Astrocyte (in vitro differentiated cells and primary cell): Measurements from ENCODE around the gene RUNDC1. TPM values are rescaled to one million over a fixed set of nuclear protein-coding genes. Genes with fewer than 3 reads are reported as not detected.
"Not testable (repeated sequence)": the region's sequence is repeated elsewhere in the genome, so short reads cannot be mapped to it uniquely, and the experiment has no call there.

Source experiments
- DNase-seq: peaks from one replicate; pipeline ENCODE4 v3.0.0-alpha.2; 2010; ENCODE audit warnings: low read depth
- FAIRE-seq: peaks from 2 replicates; lab custom pipeline; 2011; peaks lifted over from hg19 to GRCh38; lab: Jason Lieb, UNC
- H2AFZ ChIP-seq: 2 replicates; pipeline ENCODE4 v1.6.0; 2012; ENCODE audit warnings: low read depth, low read length, inconsistent platforms
- H3K27ac ChIP-seq: 2 replicates; pipeline ENCODE4 v1.5.1; 2011; ENCODE audit warnings: low read depth, low read length, inconsistent platforms
- H3K27me3 ChIP-seq: 2 replicates; pipeline ENCODE4 v1.6.0; 2011; ENCODE audit warnings: low read length, inconsistent platforms; ENCODE audit not compliant: insufficient read depth
- H3K36me3 ChIP-seq: 2 replicates; pipeline ENCODE4 v1.5.1; 2011; ENCODE audit warnings: low read length, inconsistent platforms; ENCODE audit not compliant: insufficient read depth
- H3K4me1 ChIP-seq: 2 replicates; pipeline ENCODE4 v1.5.1; 2011; ENCODE audit warnings: low read length, inconsistent platforms; ENCODE audit not compliant: insufficient read depth
- H3K4me2 ChIP-seq: 2 replicates; pipeline ENCODE4 v1.6.0; 2012; ENCODE audit warnings: low read length, inconsistent platforms
- H3K4me3 ChIP-seq: 2 replicates; pipeline ENCODE4 v1.5.1; 2011; ENCODE audit warnings: low read depth, mild to moderate bottlenecking, low read length, inconsistent platforms; ENCODE audit not compliant: insufficient read depth
- H3K79me2 ChIP-seq: 2 replicates; pipeline ENCODE4 v1.6.0; 2012; ENCODE audit warnings: mild to moderate bottlenecking, low read length, inconsistent platforms; ENCODE audit not compliant: insufficient read depth
- H3K9ac ChIP-seq: 2 replicates; pipeline ENCODE4 v1.6.0; 2012; ENCODE audit warnings: mild to moderate bottlenecking, low read length, inconsistent platforms
- H3K9me3 ChIP-seq: 2 replicates; pipeline ENCODE4 v1.5.1; 2012; ENCODE audit warnings: low read depth, mild to moderate bottlenecking, low read length, inconsistent platforms; ENCODE audit not compliant: insufficient read depth
- H4K20me1 ChIP-seq: 2 replicates; pipeline ENCODE4 v1.6.0; 2012; ENCODE audit warnings: low read length, inconsistent platforms; ENCODE audit not compliant: insufficient read depth
- H3K27ac Mint-ChIP-seq: one replicate; pipeline ENCODE4 v1.8.0; 2021; ENCODE audit warnings: mild to moderate bottlenecking, mixed read lengths; ENCODE audit not compliant: unreplicated experiment
- H3K27me3 Mint-ChIP-seq: one replicate; pipeline ENCODE4 v1.8.0; 2021; ENCODE audit warnings: low read depth, mixed read lengths; ENCODE audit not compliant: unreplicated experiment
- H3K36me3 Mint-ChIP-seq: one replicate; pipeline ENCODE4 v1.8.0; 2021; ENCODE audit warnings: low read depth, mixed read lengths; ENCODE audit not compliant: unreplicated experiment
- H3K4me1 Mint-ChIP-seq: one replicate; pipeline ENCODE4 v1.8.0; 2021; ENCODE audit warnings: low read depth, mixed read lengths; ENCODE audit not compliant: unreplicated experiment
- H3K4me3 Mint-ChIP-seq: one replicate; pipeline ENCODE4 v1.8.0; 2021; ENCODE audit warnings: mild to moderate bottlenecking, moderate library complexity, mixed read lengths; ENCODE audit not compliant: unreplicated experiment
- H3K9me3 Mint-ChIP-seq: one replicate; pipeline ENCODE4 v1.8.0; 2021; ENCODE audit warnings: mild to moderate bottlenecking, mixed read lengths; ENCODE audit not compliant: unreplicated experiment
- EZH2 ChIP-seq: IDR thresholded peaks from 2 replicates; pipeline ENCODE4 v1.6.1; 2012; ENCODE audit warnings: mild to moderate bottlenecking, low read length, inconsistent platforms; ENCODE audit not compliant: insufficient read depth
- total RNA-seq: library from RNA; stranded (reverse); gene quantifications from 2 replicates; pipeline ENCODE4 v1.2.1, GENCODE V29; 2021
- TF ChIP-seq, protein P1 (sequence below): IDR thresholded peaks from 2 replicates; pipeline ENCODE4 v1.5.1; 2011; ENCODE audit warnings: low read depth, mild to moderate bottlenecking, inconsistent platforms, low read length, moderate library complexity; ENCODE audit not compliant: insufficient read depth

RUNDC1 gene
- total RNA-seq, 1 donor from 2014 or later: 13.8 TPM

DNA sequence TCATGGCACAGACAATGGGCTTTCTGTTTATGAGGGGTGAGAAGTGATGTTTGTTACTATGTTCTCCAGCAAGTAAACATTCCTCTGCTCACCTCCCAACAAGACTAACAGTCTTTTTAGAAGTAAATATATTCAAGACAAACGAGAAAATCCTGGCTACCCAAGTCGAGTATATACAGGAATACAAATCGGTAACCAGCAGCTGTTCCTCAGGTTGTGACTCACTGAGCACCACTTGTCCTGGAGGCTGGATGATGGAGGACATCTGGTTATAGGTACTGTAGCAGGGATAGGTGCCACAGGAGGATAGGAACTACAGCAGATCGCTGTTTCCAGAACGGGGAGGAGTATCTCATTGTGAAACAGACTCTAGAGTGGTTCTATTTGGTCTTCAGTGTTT lies 12.5 kb downstream of the RUNDC1 start:
- Mint-ChIP-seq H3K36me3 (peaks cover 20% of the 10 kb centered on the region), H3K4me1 (peaks cover 15% of the 10 kb centered on the region), H3K27ac (no peak overlapping the region), H3K9me3 (no peaks in the 10 kb centered on the region), H3K27me3 (no peaks in the 10 kb centered on the region), H3K4me3 (no peak overlapping the region)
- peaks cover 32% of the 10 kb centered on the region for H3K36me3 ChIP-seq
- TF ChIP-seq EZH2: no peak
- TF ChIP-seq, protein P1, sequence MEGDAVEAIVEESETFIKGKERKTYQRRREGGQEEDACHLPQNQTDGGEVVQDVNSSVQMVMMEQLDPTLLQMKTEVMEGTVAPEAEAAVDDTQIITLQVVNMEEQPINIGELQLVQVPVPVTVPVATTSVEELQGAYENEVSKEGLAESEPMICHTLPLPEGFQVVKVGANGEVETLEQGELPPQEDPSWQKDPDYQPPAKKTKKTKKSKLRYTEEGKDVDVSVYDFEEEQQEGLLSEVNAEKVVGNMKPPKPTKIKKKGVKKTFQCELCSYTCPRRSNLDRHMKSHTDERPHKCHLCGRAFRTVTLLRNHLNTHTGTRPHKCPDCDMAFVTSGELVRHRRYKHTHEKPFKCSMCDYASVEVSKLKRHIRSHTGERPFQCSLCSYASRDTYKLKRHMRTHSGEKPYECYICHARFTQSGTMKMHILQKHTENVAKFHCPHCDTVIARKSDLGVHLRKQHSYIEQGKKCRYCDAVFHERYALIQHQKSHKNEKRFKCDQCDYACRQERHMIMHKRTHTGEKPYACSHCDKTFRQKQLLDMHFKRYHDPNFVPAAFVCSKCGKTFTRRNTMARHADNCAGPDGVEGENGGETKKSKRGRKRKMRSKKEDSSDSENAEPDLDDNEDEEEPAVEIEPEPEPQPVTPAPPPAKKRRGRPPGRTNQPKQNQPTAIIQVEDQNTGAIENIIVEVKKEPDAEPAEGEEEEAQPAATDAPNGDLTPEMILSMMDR: no peak
- H3K4me3 ChIP-seq: no peak overlapping the region
- no peak overlapping the region for H3K27ac ChIP-seq
- no peaks in the 10 kb centered on the region for H3K27me3 ChIP-seq
- H3K9me3 ChIP-seq: no peaks in the 10 kb centered on the region
- no peaks in the 10 kb centered on the region for H4K20me1 ChIP-seq
- H3K4me2 ChIP-seq: no peak overlapping the region
- H3K79me2 ChIP-seq: peaks cover 3% of the 10 kb centered on the region
- no peak overlapping the region for H3K9ac ChIP-seq
- peaks cover 14% of the 10 kb centered on the region for H3K4me1 ChIP-seq
- DNase-seq (no peak), FAIRE-seq (no peak)
- no peak overlapping the region for H2AFZ ChIP-seq

DNA sequence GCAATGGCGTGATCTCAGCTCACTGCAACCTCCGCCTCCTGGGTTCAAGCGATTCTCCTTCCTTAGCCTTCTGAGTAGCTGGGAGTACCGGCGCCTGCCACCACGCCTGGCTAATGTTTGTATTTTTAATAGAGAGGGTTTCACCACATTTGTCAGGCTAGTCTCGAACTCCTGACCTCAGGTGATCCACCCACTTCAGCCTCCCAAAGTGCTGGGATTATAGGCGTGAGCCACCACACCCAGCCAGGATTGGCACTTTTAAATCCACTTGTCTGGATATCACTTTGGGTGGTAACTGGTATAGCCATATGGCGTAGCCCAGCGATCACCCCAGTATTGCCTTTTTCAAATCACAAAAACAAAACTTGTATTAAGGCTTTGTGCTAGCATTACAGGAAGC lies 13.5 kb downstream of the RUNDC1 start:
- Mint-ChIP-seq H3K36me3 (peaks cover 19% of the 10 kb centered on the region), H3K4me1 (peaks cover 15% of the 10 kb centered on the region)
- not testable (repeated sequence) for H3K27me3 Mint-ChIP-seq, H3K9me3 ChIP-seq, DNase-seq, H2AFZ ChIP-seq, H4K20me1 ChIP-seq, H3K4me2 ChIP-seq, FAIRE-seq, H3K4me3 Mint-ChIP-seq, H3K4me3 ChIP-seq, H3K27ac ChIP-seq, H3K27me3 ChIP-seq, H3K9ac ChIP-seq, H3K9me3 Mint-ChIP-seq, H3K79me2 ChIP-seq, H3K27ac Mint-ChIP-seq
- peaks cover 14% of the 10 kb centered on the region for H3K4me1 ChIP-seq
- H3K36me3 ChIP-seq: peaks cover 30% of the 10 kb centered on the region

DNA sequence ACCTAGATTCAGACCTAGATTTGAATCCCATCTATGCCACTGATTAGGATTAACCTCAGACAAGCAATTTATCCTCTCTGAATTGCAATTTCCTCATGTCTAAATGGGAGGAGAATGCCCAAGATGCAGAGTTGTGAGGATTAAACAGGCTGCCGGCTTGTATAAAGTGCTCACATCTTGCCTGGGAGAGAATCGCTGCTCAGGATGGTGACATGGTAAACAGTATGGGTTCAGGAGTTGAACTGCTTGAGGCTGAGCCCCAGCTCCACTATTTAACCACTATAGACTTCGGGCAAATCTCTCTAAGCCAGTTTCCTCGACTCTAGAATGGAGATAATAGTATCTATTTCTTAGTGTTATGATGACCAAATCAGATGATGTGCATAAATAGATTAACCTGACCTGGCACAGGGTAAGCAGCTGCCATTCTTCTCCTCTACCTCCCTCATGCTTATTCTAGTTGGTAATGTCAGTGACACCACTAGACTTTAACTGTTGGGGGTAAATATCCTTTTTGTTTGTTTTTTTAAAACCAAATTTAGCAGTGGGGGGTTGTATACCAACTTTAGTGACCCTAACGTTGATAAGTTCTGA lies 17.1 kb downstream of the RUNDC1 start:
- Histone ChIP-seq H3K4me3 (peak overlapping the region; percentile 43), H3K36me3 (peaks cover 27% of the 10 kb centered on the region), H4K20me1 (peaks cover 38% of the 10 kb centered on the region), H3K4me2 (peak overlapping the region; percentile 78), H3K4me1 (peaks cover 29% of the 10 kb centered on the region), H3K27me3 (no peaks in the 10 kb centered on the region), H3K79me2 (peaks cover 35% of the 10 kb centered on the region), H3K27ac (peak overlapping the region; percentile 38), H3K9me3 (no peaks in the 10 kb centered on the region), H2AFZ (peak overlapping the region; percentile 16), H3K9ac (peak overlapping the region; percentile 64)
- FAIRE-seq (no peak), DNase-seq (no peak)
- Mint-ChIP-seq H3K27me3 (no peaks in the 10 kb centered on the region), H3K4me3 (peak overlapping the region; percentile 99), H3K9me3 (no peaks in the 10 kb centered on the region), H3K27ac (peak overlapping the region; percentile 99), H3K36me3 (peaks cover 29% of the 10 kb centered on the region), H3K4me1 (peaks cover 25% of the 10 kb centered on the region)
- TF ChIP-seq, protein P1: no peak
- TF ChIP-seq EZH2: no peak
